Prostate gland (tissue), 2 donors: ENCODE results near the gene PRCD. TPM values are rescaled to one million over a fixed set of nuclear protein-coding genes. Genes with fewer than 3 reads are reported as not detected.
A peak's percentile ranks its signal among the peaks of the same experiment; 100 is the strongest.

Source experiments
- DNase-seq: peaks from one replicate; pipeline ENCODE4 v3.0.0-alpha.2; 2019; ENCODE audit warnings: low spot score
- H3K27ac ChIP-seq, 2 donors: fragments of 200-600 bp; sonication (generic); 2 replicates each; pipeline ENCODE4 v1.5.1; 2017 to 2019
- H3K27me3 ChIP-seq: fragments of 200-600 bp; sonication (generic); replicated peaks from 2 replicates; pipeline ENCODE4 v1.5.1; 2019; ENCODE audit not compliant: insufficient read depth
- H3K36me3 ChIP-seq, 2 donors: fragments of 200-600 bp; sonication (generic); 1 replicate in 1 of 2; 2 replicates in 1 of 2; pipeline versions ENCODE4 v1.5.1 to v1.8.1; 2017 to 2019
- H3K4me1 ChIP-seq: fragments of 200-600 bp; sonication (generic); replicated peaks from 2 replicates; pipeline ENCODE4 v1.5.1; 2019
- H3K4me3 ChIP-seq, 2 donors: fragments of 200-600 bp; sonication (generic); 2 replicates each; pipeline ENCODE4 v1.5.1; 2017 to 2019
- H3K9me3 ChIP-seq: fragments of 200-600 bp; sonication (generic); 2 replicates; pipeline ENCODE4 v1.5.1; 2017
- CTCF ChIP-seq, 4 experiments: fragments of 200-600 bp in 2 of 4; fragments of 450-650 bp in 2 of 4; sonication (generic) in 2 of 4; IDR thresholded peaks; 1 replicate in 3 of 4; 2 replicates in 1 of 4; pipeline ENCODE4 v1.5.1; 2016 to 2019; ENCODE audit warnings: antibody characterized with exemption in 4 of 4, mild to moderate bottlenecking in 2 of 4, moderate library complexity in 2 of 4
- POLR2A ChIP-seq: fragments of 450-650 bp; IDR thresholded peaks from one replicate; pipeline ENCODE4 v1.6.1; 2016; ENCODE audit warnings: antibody characterized with exemption, mild to moderate bottlenecking
- POLR2AphosphoS5 ChIP-seq: sonication (generic); formaldehyde crosslinking; IDR thresholded peaks from one replicate; pipeline ENCODE4 v1.6.1; 2017; ENCODE audit warnings: antibody characterized with exemption
- WGBS: methylation state at CpG from one replicate; pipeline ENCODE4 v1.1.5; 2018; 5-methylcytosine and 5-hydroxymethylcytosine counted together
- intact Hi-C: fragments of 100-400 bp; cut with DNase I; formaldehyde crosslinking; loops from one replicate; pipeline ENCODE4 v1.14.2; 2022
- total RNA-seq, 2 donors: library from RNA; depleted of rRNA; stranded (reverse); fragments of >200 nt; gene quantifications; one replicate each; pipeline ENCODE4 v1.1.0, GENCODE V29; 2016

PRCD gene
- total RNA-seq, 2 donors from 2014 or later, result 0.36 to 0.85 TPM

- no peaks in the 10 kb centered on the region for H3K27me3 ChIP-seq
- H3K4me3 ChIP-seq, result no peak overlapping the region
- no peaks in the 10 kb centered on the region for H3K9me3 ChIP-seq
- H3K36me3 ChIP-seq, result no peaks in the 10 kb centered on the region
- H3K4me1 ChIP-seq, result peaks cover 23% of the 10 kb centered on the region
- peak overlapping the region; percentile 67 to 76 for H3K27ac ChIP-seq
- no peak for TF ChIP-seq POLR2A
- peak in 1 of 4 experiments; percentile 23 for TF ChIP-seq CTCF (IDR thresholded peaks at IDR 0.05)
- WGBS, result 49% methylated on average over 26 of the region's 26 CpGs
- intact Hi-C loops, result loop anchor here (5.0 kb wide), 1 partner anchor 90 kb away; no protein-coding TSS in a partner anchor
- no peak for DNase-seq
Observed at GRCh38 chr17:76527430-76528111, 12.3 kb upstream of the PRCD start.

- H3K9me3 ChIP-seq, result no peaks in the 10 kb centered on the region
- intact Hi-C loops, result loop anchor here (5.0 kb wide), 1 partner anchor 89 kb away; no protein-coding TSS in a partner anchor
- H3K36me3 ChIP-seq, result no peaks in the 10 kb centered on the region
- H3K27me3 ChIP-seq, result no peaks in the 10 kb centered on the region
- H3K4me3 ChIP-seq, result peak overlapping the region in 1 of 2 donors; percentile 2
- no peak for TF ChIP-seq POLR2A
- no peak for TF ChIP-seq POLR2AphosphoS5
- TF ChIP-seq CTCF (IDR thresholded peaks at IDR 0.05), result no peak
- H3K27ac ChIP-seq, result peak overlapping the region; percentile 67 to 76
- H3K4me1 ChIP-seq, result peaks cover 23% of the 10 kb centered on the region
- WGBS, result 82% methylated on average over 15 of the region's 15 CpGs
- no peak for DNase-seq
Observed at GRCh38 chr17:76528156-76528527, 11.7 kb upstream of the PRCD start.

GRCh38 chr17:76528528-76529223 is 11.2 kb upstream of the PRCD start:
- Histone ChIP-seq H3K27me3 (no peaks in the 10 kb centered on the region), H3K4me1 (peaks cover 23% of the 10 kb centered on the region), H3K27ac (peak overlapping the region; percentile 67 to 76), H3K36me3 (no peaks in the 10 kb centered on the region), H3K4me3 (peak overlapping the region in 1 of 2 donors; percentile 2), H3K9me3 (no peaks in the 10 kb centered on the region)
- intact Hi-C loops, result loop anchor here (5.0 kb wide), 1 partner anchor 89 kb away; no protein-coding TSS in a partner anchor
- no peak for DNase-seq
- no peak for TF ChIP-seq POLR2A
- no peak for TF ChIP-seq CTCF (IDR thresholded peaks at IDR 0.05)
- no peak for TF ChIP-seq POLR2AphosphoS5
- 61% methylated on average over 31 of the region's 31 CpGs for WGBS

GRCh38 chr17:76529224-76530094 is 10.4 kb upstream of the PRCD start:
- DNase-seq, result peak; percentile 67
- H3K4me1 ChIP-seq, result peaks cover 23% of the 10 kb centered on the region
- no peak overlapping the region for H3K4me3 ChIP-seq
- no peak for TF ChIP-seq POLR2A
- no peak for TF ChIP-seq CTCF (IDR thresholded peaks at IDR 0.05)
- TF ChIP-seq POLR2AphosphoS5, result peak; percentile 63
- 18% methylated on average over 20 of the region's 20 CpGs for WGBS
- no peaks in the 10 kb centered on the region for H3K9me3 ChIP-seq
- H3K36me3 ChIP-seq, result no peaks in the 10 kb centered on the region
- intact Hi-C loops, result loop anchor here (5.0 kb wide), 1 partner anchor 88 kb away; no protein-coding TSS in a partner anchor
- H3K27me3 ChIP-seq, result no peaks in the 10 kb centered on the region
- peak overlapping the region; percentile 67 to 76 for H3K27ac ChIP-seq
